Measurements from ENCODE around the gene APEX1. TPM values are rescaled to one million over a fixed set of nuclear protein-coding genes. Genes with fewer than 3 reads are reported as not detected.

The APEX1 gene
- total RNA-seq, 1 donor from 2014 or later: 265 TPM

- TF ChIP-seq CTCF (IDR thresholded peaks at IDR 0.05; ENCODE audit: partially characterized antibody, unreplicated experiment): no peak
These were observed 14.3 kb downstream of the APEX1 start, which contains the start of gene PNP for GRCh38 chr14:20469242-20469889. TSS of gene PNP (plus strand) at chr14:20469406. CDS start at chr14:20469525, 119 bp downstream.

GRCh38 chr14:20469890-20470602 is 15.0 kb downstream of the APEX1 start:
- Mint-ChIP-seq H3K27ac (ENCODE audit: unreplicated experiment) (peak overlapping the region; percentile 69), H3K36me3 (ENCODE audit: unreplicated experiment) (no peaks in the 10 kb centered on the region), H3K27me3 (ENCODE audit: unreplicated experiment) (peaks cover 6% of the 10 kb centered on the region), H3K4me3 (ENCODE audit: unreplicated experiment) (peak overlapping the region; percentile 91), H3K9me3 (ENCODE audit: unreplicated experiment) (peaks cover 4% of the 10 kb centered on the region), H3K4me1 (ENCODE audit: low read depth, unreplicated experiment) (peaks cover 8% of the 10 kb centered on the region)
- no peak for TF ChIP-seq CTCF (IDR thresholded peaks at IDR 0.05; ENCODE audit: partially characterized antibody, unreplicated experiment)
- DNase-seq: peak; percentile 15

More at GRCh38 chr14:20469242-20469889, 14.3 kb downstream of the APEX1 start, which contains the start of gene PNP:
- DNase-seq: peak; percentile 82
- peaks cover 3% of the 10 kb centered on the region for H3K9me3 Mint-ChIP-seq (ENCODE audit: unreplicated experiment)
- no peaks in the 10 kb centered on the region for H3K36me3 Mint-ChIP-seq (ENCODE audit: unreplicated experiment)
- peaks cover 6% of the 10 kb centered on the region for H3K27me3 Mint-ChIP-seq (ENCODE audit: unreplicated experiment)
- peak within 1 kb of the TSS; percentile 91 for H3K4me3 Mint-ChIP-seq (ENCODE audit: unreplicated experiment)
- H3K27ac Mint-ChIP-seq (ENCODE audit: unreplicated experiment): peak within 1 kb of the TSS; percentile 69
- H3K4me1 Mint-ChIP-seq (ENCODE audit: low read depth, unreplicated experiment): peaks cover 8% of the 10 kb centered on the region

GRCh38 chr14:20470603-20470901 is 15.5 kb downstream of the APEX1 start:
- peak overlapping the region; percentile 91 for H3K4me3 Mint-ChIP-seq (ENCODE audit: unreplicated experiment)
- no peak for TF ChIP-seq CTCF (IDR thresholded peaks at IDR 0.05; ENCODE audit: partially characterized antibody, unreplicated experiment)
- H3K27me3 Mint-ChIP-seq (ENCODE audit: unreplicated experiment): peaks cover 4% of the 10 kb centered on the region
- peaks cover 8% of the 10 kb centered on the region for H3K4me1 Mint-ChIP-seq (ENCODE audit: low read depth, unreplicated experiment)
- H3K27ac Mint-ChIP-seq (ENCODE audit: unreplicated experiment): no peak overlapping the region
- no peaks in the 10 kb centered on the region for H3K36me3 Mint-ChIP-seq (ENCODE audit: unreplicated experiment)
- DNase-seq: no peak
- peaks cover 4% of the 10 kb centered on the region for H3K9me3 Mint-ChIP-seq (ENCODE audit: unreplicated experiment)

- H3K36me3 Mint-ChIP-seq (ENCODE audit: unreplicated experiment): no peaks in the 10 kb centered on the region
- no peak overlapping the region for H3K27ac Mint-ChIP-seq (ENCODE audit: unreplicated experiment)
- no peak overlapping the region for H3K4me3 Mint-ChIP-seq (ENCODE audit: unreplicated experiment)
- no peak for TF ChIP-seq CTCF (IDR thresholded peaks at IDR 0.05; ENCODE audit: partially characterized antibody, unreplicated experiment)
- no peak for DNase-seq
- H3K9me3 Mint-ChIP-seq (ENCODE audit: unreplicated experiment): peaks cover 4% of the 10 kb centered on the region
- H3K27me3 Mint-ChIP-seq (ENCODE audit: unreplicated experiment): peaks cover 4% of the 10 kb centered on the region
- peaks cover 8% of the 10 kb centered on the region for H3K4me1 Mint-ChIP-seq (ENCODE audit: low read depth, unreplicated experiment)
These were observed 17.6 kb downstream of the APEX1 start for GRCh38 chr14:20472536-20473169.
